Mucosa of descending colon (tissue), 3 donors: Measurements from ENCODE around the gene TGFB1. TPM values are rescaled to one million over a fixed set of nuclear protein-coding genes. Genes with fewer than 3 reads are reported as not detected.

Experiments
- ATAC-seq: fragments of 200-7000 bp; cut with Tn5 transposase; one replicate; pipeline ENCODE4 v1.9.1; 2020; ENCODE audit warnings: mild to moderate bottlenecking, moderate library complexity
- DNase-seq, 3 donors: peaks; one replicate each; pipeline ENCODE4 v3.0.0-alpha.2; 2020
- H3K36me3 ChIP-seq: fragments of 200-600 bp; one replicate; pipeline ENCODE4 v1.8.0; 2021; ENCODE audit warnings: low read depth, mild to moderate bottlenecking
- H3K4me1 ChIP-seq: fragments of 200-600 bp; one replicate; pipeline ENCODE4 v1.8.0; 2021; ENCODE audit warnings: low read depth, mild to moderate bottlenecking
- H3K4me3 ChIP-seq: fragments of 200-600 bp; one replicate; pipeline ENCODE4 v1.8.0; 2021; ENCODE audit warnings: mild to moderate bottlenecking
- H3K9me3 ChIP-seq: fragments of 200-600 bp; one replicate; pipeline ENCODE4 v1.8.0; 2021; ENCODE audit warnings: mild to moderate bottlenecking
- intact Hi-C, 2 donors: fragments of 100-400 bp; cut with DNase I in 1 of 2; cut with micrococcal nuclease in 1 of 2; formaldehyde crosslinking; loops; one replicate each; pipeline versions ENCODE4 v1.11.0 to v1.11.1; 2022; cut with DNase I, micrococcal nuclease
- total RNA-seq, 3 donors: library from RNA; stranded (reverse); fragmentation: NEBNext Ultra II Directional in 2 of 3; extraction: Animal tissue kit (Norgen Biotek cat#: 25700) in 2 of 3; gene quantifications; one replicate each; pipeline versions ENCODE4 v1.2.1 to v1.2.4, GENCODE V29; 2021 to 2023
- TF ChIP-seq, protein P1 (sequence below): fragments of 200-600 bp; IDR thresholded peaks from one replicate; pipeline ENCODE4 v1.8.0; 2022; ENCODE audit warnings: antibody characterized with exemption, mild to moderate bottlenecking
- donor health status: DM: no; HTN: no; CAD: no; lungs with moderate emphysema.
- donor health status: DM: no; HTN: no; CAD: no.
- donor health status: DM: no; HTN: yes; CAD: no.

TGFB1 gene
- total RNA-seq, 3 donors from 2014 or later = 8.2 to 39.6 (median 21.8) TPM

DNA sequence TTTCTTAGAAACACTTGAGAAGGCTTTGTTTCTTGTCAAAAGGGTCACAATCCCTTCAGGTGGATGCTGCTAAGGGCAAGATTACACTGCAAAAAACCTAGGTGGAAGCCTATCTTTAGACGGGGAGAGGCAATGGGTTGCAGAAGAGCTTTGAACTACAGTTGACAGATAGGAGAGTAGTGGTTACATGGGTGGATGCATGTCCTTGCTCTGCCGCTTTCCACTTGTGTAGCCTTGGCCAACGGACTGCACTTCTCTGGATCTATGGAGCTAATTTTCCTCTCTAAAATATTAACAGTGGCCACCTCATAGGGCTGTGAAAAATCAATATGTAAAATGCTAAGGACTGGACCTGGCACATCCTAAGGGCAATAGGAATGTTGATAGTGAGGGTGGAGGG, 44.9 kb upstream of the TGFB1 start:
- no peak overlapping the region for H3K4me3 ChIP-seq
- intact Hi-C loops = no loop called here
- no peak for ATAC-seq
- no peaks in the 10 kb centered on the region for H3K9me3 ChIP-seq
- TF ChIP-seq, protein P1, sequence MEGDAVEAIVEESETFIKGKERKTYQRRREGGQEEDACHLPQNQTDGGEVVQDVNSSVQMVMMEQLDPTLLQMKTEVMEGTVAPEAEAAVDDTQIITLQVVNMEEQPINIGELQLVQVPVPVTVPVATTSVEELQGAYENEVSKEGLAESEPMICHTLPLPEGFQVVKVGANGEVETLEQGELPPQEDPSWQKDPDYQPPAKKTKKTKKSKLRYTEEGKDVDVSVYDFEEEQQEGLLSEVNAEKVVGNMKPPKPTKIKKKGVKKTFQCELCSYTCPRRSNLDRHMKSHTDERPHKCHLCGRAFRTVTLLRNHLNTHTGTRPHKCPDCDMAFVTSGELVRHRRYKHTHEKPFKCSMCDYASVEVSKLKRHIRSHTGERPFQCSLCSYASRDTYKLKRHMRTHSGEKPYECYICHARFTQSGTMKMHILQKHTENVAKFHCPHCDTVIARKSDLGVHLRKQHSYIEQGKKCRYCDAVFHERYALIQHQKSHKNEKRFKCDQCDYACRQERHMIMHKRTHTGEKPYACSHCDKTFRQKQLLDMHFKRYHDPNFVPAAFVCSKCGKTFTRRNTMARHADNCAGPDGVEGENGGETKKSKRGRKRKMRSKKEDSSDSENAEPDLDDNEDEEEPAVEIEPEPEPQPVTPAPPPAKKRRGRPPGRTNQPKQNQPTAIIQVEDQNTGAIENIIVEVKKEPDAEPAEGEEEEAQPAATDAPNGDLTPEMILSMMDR = no peak
- no peak for DNase-seq
- peaks cover 13% of the 10 kb centered on the region for H3K4me1 ChIP-seq
- no peaks in the 10 kb centered on the region for H3K36me3 ChIP-seq

GRCh38 chr19:41398050-41398418, 44.3 kb upstream of the TGFB1 start:
- no peak for DNase-seq
- ATAC-seq = no peak
- Histone ChIP-seq H3K4me1 (peaks cover 13% of the 10 kb centered on the region), H3K9me3 (no peaks in the 10 kb centered on the region), H3K36me3 (no peaks in the 10 kb centered on the region), H3K4me3 (peak overlapping the region; percentile 87)
- TF ChIP-seq, protein P1 = no peak
- intact Hi-C loops = no loop called here

DNA sequence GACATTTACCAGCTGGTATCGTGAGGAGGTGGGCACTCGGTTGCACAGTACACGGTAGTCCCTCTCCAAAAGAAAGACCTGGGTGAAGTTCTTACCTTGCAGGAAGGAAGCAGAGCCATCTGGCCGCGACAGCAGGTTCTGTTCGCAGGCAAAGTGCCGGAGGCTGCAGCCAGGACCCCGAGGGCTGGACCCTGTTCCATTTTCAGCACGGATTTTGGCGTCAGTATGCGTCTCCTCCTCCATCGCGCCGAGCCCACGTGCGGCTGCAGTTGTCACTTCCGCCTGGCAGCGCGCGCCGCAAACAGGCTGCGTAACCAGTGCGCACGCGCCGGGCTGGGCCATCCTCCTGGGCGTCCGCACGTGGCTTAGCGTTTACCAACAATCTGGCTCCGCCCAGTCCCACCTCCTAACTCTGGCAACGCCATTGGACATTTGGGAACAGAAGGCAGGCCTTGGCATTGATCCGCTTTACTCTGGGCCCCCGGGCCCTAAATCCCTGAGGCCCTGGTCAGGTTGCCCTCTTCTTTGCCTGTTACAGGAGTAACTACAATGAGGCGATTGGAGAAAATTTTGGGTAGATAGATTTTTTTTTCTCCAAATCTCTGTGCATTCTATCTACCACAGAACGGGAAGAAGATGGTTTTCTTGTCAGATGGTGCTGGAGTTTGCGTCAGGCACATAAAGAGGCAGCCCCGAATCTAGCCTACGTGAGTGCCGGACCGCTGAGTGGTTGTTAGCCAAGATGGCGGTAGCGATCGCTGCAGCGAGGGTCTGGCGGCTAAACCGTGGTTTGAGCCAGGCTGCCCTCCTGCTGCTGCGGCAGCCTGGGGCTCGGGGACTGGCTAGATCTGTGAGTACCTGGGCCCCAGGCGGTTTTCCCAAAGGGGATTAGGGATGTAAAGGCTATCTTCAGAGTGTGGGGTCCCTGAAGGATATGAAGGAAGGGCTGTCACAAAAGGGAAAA, 43.6 kb upstream of the TGFB1 start, which contains the start of the genes BCKDHA and EXOSC5:
BCKDHA (plus strand) TSS at position 733 of the 964 bp plus-strand sequence; CDS start at position 743, 10 bp downstream.
EXOSC5 (minus strand) TSS at position 274 of the 964 bp plus-strand sequence; CDS start at position 243, 31 bp downstream.
- TF ChIP-seq, protein P1 = no peak
- H3K4me3 ChIP-seq = peak within 1 kb of the TSS; percentile 87
- peak; percentile 98 to 100 (median 99) for DNase-seq
- intact Hi-C loops = no loop called here
- H3K9me3 ChIP-seq = no peaks in the 10 kb centered on the region
- H3K4me1 ChIP-seq = peaks cover 13% of the 10 kb centered on the region
- peak; percentile 100 for ATAC-seq
- no peaks in the 10 kb centered on the region for H3K36me3 ChIP-seq

GRCh38 chr19:41395355-41395754, 41.6 kb upstream of the TGFB1 start:
- peaks cover 13% of the 10 kb centered on the region for H3K4me1 ChIP-seq
- H3K9me3 ChIP-seq = no peaks in the 10 kb centered on the region
- TF ChIP-seq, protein P1 = no peak
- DNase-seq = no peak
- H3K4me3 ChIP-seq = no peak overlapping the region
- ATAC-seq = no peak
- intact Hi-C loops = no loop called here
- H3K36me3 ChIP-seq = peaks cover 5% of the 10 kb centered on the region

- ATAC-seq (no peak), DNase-seq (no peak)
- TF ChIP-seq, protein P1 = no peak
- Histone ChIP-seq H3K36me3 (peaks cover 5% of the 10 kb centered on the region), H3K4me1 (peaks cover 6% of the 10 kb centered on the region), H3K4me3 (no peak overlapping the region), H3K9me3 (no peaks in the 10 kb centered on the region)
- intact Hi-C loops = no loop called here
Observed at GRCh38 chr19:41392775-41393174, 39.1 kb upstream of the TGFB1 start.
